Aorta (tissue), 5 donors: ENCODE data around the gene GLG1. TPM values are rescaled to one million over a fixed set of nuclear protein-coding genes. Genes with fewer than 3 reads are reported as not detected.

Source experiments
- ATAC-seq: fragments of 200-7000 bp; cut with Tn5 transposase; one replicate; pipeline ENCODE4 v1.9.1; 2022; ENCODE audit warnings: moderate library complexity; ENCODE audit not compliant: low FRiP score
- DNase-seq, 2 donors: peaks; one replicate each; pipeline ENCODE4 v3.0.0-alpha.2; 2020
- H3K27ac ChIP-seq, 2 donors: one replicate each; pipeline ENCODE4 v1.5.1; 2013; ENCODE audit warnings: low read length in 2 of 2, mild to moderate bottlenecking in 2 of 2, moderate library complexity in 2 of 2, control low read depth in 1 of 2, inconsistent platforms in 1 of 2, low read depth in 1 of 2
- H3K27me3 ChIP-seq, 2 donors: one replicate each; pipeline ENCODE4 v1.6.1; 2013; ENCODE audit warnings: control low read depth in 1 of 2, low read length in 1 of 2, mild to moderate bottlenecking in 1 of 2, moderate library complexity in 1 of 2; ENCODE audit not compliant: insufficient read depth in 2 of 2, control insufficient read depth in 1 of 2
- H3K36me3 ChIP-seq, 2 donors: one replicate each; pipeline ENCODE4 v1.6.1; 2013; ENCODE audit warnings: control low read depth in 1 of 2, low read length in 1 of 2, mild to moderate bottlenecking in 1 of 2; ENCODE audit not compliant: insufficient read depth in 2 of 2, control insufficient read depth in 1 of 2
- H3K4me1 ChIP-seq, 2 donors: one replicate each; pipeline ENCODE4 v1.6.1; 2013; ENCODE audit warnings: low read length in 2 of 2, control low read depth in 1 of 2, mild to moderate bottlenecking in 1 of 2, moderate library complexity in 1 of 2; ENCODE audit not compliant: insufficient read depth in 2 of 2, control insufficient read depth in 1 of 2
- H3K4me3 ChIP-seq, 2 donors: one replicate each; pipeline ENCODE4 v1.5.1; 2013; ENCODE audit warnings: low read length in 2 of 2, control low read depth in 1 of 2, mild to moderate bottlenecking in 1 of 2
- H3K9me3 ChIP-seq: one replicate; pipeline ENCODE4 v1.6.1; 2013; ENCODE audit warnings: mild to moderate bottlenecking, low read length; ENCODE audit not compliant: control insufficient read depth
- WGBS, 2 donors: extraction: QIAGEN DNeasy Blood & Tissue Kit; methylation state at CpG; one replicate each; pipeline ENCODE4 v1.1.7; 2013; 5-methylcytosine and 5-hydroxymethylcytosine counted together
- intact Hi-C, 2 donors: fragments of 100-400 bp; cut with DNase I; formaldehyde crosslinking; loops; one replicate each; pipeline versions ENCODE4 v1.14.2 to v1.15.0; 2022
- polyA plus RNA-seq, 2 donors: library from polyadenylated mRNA; stranded (reverse); fragments of 200-250 nt; gene quantifications; one replicate each; pipeline ENCODE4 v1.2.3, GENCODE V29; 2013
- total RNA-seq, 2 donors: library from RNA; stranded (reverse); fragmentation: NEBNext Ultra II Directional; extraction: Animal tissue kit (Norgen Biotek cat#: 25700); gene quantifications; one replicate each; pipeline ENCODE4 v1.2.1, GENCODE V29; 2021
- donor health status: healthy with polysubstance abuse.
- donor health status: Bipolar disorder and iron deficiency.
- donor health status: DM: no; HTN: no; CAD: no.
- donor health status: DM: no; HTN: no; CAD: no.
- donor health status: DM: yes; HTN: yes; CAD: no.

Gene GLG1
- total and polyA plus RNA-seq, 4 donors: 26.2 to 173 (median 114) TPM

GRCh38 chr16:74605746-74606520 lies 981 bp downstream of the GLG1 start:
- H3K4me1 ChIP-seq: peaks cover 2 to 7% of the 10 kb centered on the region in 2 donors
- no peaks in the 10 kb centered on the region for H3K36me3 ChIP-seq
- DNase-seq (no peak), ATAC-seq (peak; percentile 24)
- H3K9me3 ChIP-seq: no peaks in the 10 kb centered on the region
- intact Hi-C loops: loop anchor here in 1 of 2 donors (5.0 kb wide), 1 partner anchor 104 kb away; no protein-coding TSS in a partner anchor
- H3K27me3 ChIP-seq: no peaks in the 10 kb centered on the region
- peak overlapping the region in 1 of 2 donors; percentile 57 for H3K27ac ChIP-seq
- 0 to 1% methylated on average over 16 to 17 of the region's 17 CpGs for WGBS, 2 donors
- peak overlapping the region; percentile 67 to 83 for H3K4me3 ChIP-seq

- WGBS, 2 donors: 24 to 27% methylated on average over 6 of the region's 6 CpGs
- Histone ChIP-seq H3K27me3 (no peaks in the 10 kb centered on the region), H3K4me3 (peak overlapping the region in 1 of 2 donors; percentile 67), H3K9me3 (no peaks in the 10 kb centered on the region), H3K27ac (no peak overlapping the region), H3K36me3 (no peaks in the 10 kb centered on the region), H3K4me1 (peaks cover 2 to 7% of the 10 kb centered on the region in 2 donors)
- ATAC-seq (no peak), DNase-seq (no peak)
- intact Hi-C loops: loop anchor here in 1 of 2 donors (5.0 kb wide), 1 partner anchor 103 kb away; no protein-coding TSS in a partner anchor
These were observed 1.6 kb downstream of the GLG1 start for GRCh38 chr16:74605332-74605731.

- no peaks in the 10 kb centered on the region for H3K9me3 ChIP-seq
- peaks cover 2 to 7% of the 10 kb centered on the region in 2 donors for H3K4me1 ChIP-seq
- no peaks in the 10 kb centered on the region for H3K27me3 ChIP-seq
- DNase-seq (no peak), ATAC-seq (no peak)
- no peaks in the 10 kb centered on the region for H3K36me3 ChIP-seq
- intact Hi-C loops: no loop called here
- no peak overlapping the region for H3K4me3 ChIP-seq
- no peak overlapping the region for H3K27ac ChIP-seq
- 39 to 45% methylated on average over 4 of the region's 4 CpGs for WGBS, 2 donors
These were observed 3.1 kb downstream of the GLG1 start for GRCh38 chr16:74603848-74604247.

GRCh38 chr16:74601126-74601871 lies 5.6 kb downstream of the GLG1 start:
- Histone ChIP-seq H3K27ac (no peak overlapping the region), H3K4me1 (peaks cover 2 to 7% of the 10 kb centered on the region in 2 donors), H3K4me3 (no peak overlapping the region), H3K36me3 (no peaks in the 10 kb centered on the region), H3K27me3 (no peaks in the 10 kb centered on the region), H3K9me3 (no peaks in the 10 kb centered on the region)
- 62 to 66% methylated on average over 9 of the region's 9 CpGs for WGBS, 2 donors
- intact Hi-C loops: no loop called here
- ATAC-seq (no peak), DNase-seq (peak in 1 of 2 donors; percentile 23)

- Histone ChIP-seq H3K9me3 (no peaks in the 10 kb centered on the region), H3K4me3 (no peak overlapping the region), H3K27ac (no peak overlapping the region), H3K4me1 (peaks cover 0 to 2% of the 10 kb centered on the region in 2 donors), H3K27me3 (no peaks in the 10 kb centered on the region), H3K36me3 (no peaks in the 10 kb centered on the region)
- intact Hi-C loops: no loop called here
- 72 to 77% methylated on average over 2 of the region's 2 CpGs for WGBS, 2 donors
- DNase-seq (no peak), ATAC-seq (no peak)
These were observed 10.3 kb downstream of the GLG1 start for GRCh38 chr16:74596586-74596985.

- no peak overlapping the region for H3K4me3 ChIP-seq
- H3K27me3 ChIP-seq: no peaks in the 10 kb centered on the region
- no peak for DNase-seq
- H3K9me3 ChIP-seq: no peaks in the 10 kb centered on the region
- no peak overlapping the region for H3K27ac ChIP-seq
- intact Hi-C loops: no loop called here
- no peaks in the 10 kb centered on the region for H3K36me3 ChIP-seq
- H3K4me1 ChIP-seq: no peaks in the 10 kb centered on the region
- no peak for ATAC-seq
- 90 to 94% methylated on average over 3 of the region's 3 CpGs for WGBS, 2 donors
These were observed 14.1 kb downstream of the GLG1 start for GRCh38 chr16:74592847-74593246.

- intact Hi-C loops: no loop called here
- ATAC-seq: no peak
- 59 to 61% methylated on average over 9 of the region's 9 CpGs for WGBS, 2 donors
- H3K36me3 ChIP-seq: no peaks in the 10 kb centered on the region
- H3K27ac ChIP-seq: no peak overlapping the region
- H3K27me3 ChIP-seq: no peaks in the 10 kb centered on the region
- H3K4me3 ChIP-seq: no peak overlapping the region
- H3K4me1 ChIP-seq: no peaks in the 10 kb centered on the region
- DNase-seq: no peak
- no peaks in the 10 kb centered on the region for H3K9me3 ChIP-seq
These were observed 14.9 kb downstream of the GLG1 start for GRCh38 chr16:74591876-74592650.

GRCh38 chr16:74586948-74587347 lies 20.0 kb downstream of the GLG1 start:
- 79 to 88% methylated on average over 6 of the region's 6 CpGs for WGBS, 2 donors
- ATAC-seq: no peak
- no peaks in the 10 kb centered on the region for H3K4me1 ChIP-seq
- H3K36me3 ChIP-seq: no peaks in the 10 kb centered on the region
- DNase-seq: no peak
- intact Hi-C loops: no loop called here
- H3K9me3 ChIP-seq: no peaks in the 10 kb centered on the region
- no peak overlapping the region for H3K4me3 ChIP-seq
- no peak overlapping the region for H3K27ac ChIP-seq
- H3K27me3 ChIP-seq: no peaks in the 10 kb centered on the region
